Tibial nerve (tissue), 4 donors: ENCODE data around the gene CPNE9. TPM values are rescaled to one million over a fixed set of nuclear protein-coding genes. Genes with fewer than 3 reads are reported as not detected.
"Not testable (repeated sequence)": the region's sequence is repeated elsewhere in the genome, so short reads cannot be mapped to it uniquely, and the experiment has no call there.

ENCODE experiments used
- DNase-seq, 2 donors: peaks; one replicate each; pipeline ENCODE4 v3.0.0-alpha.2; 2019; ENCODE audit warnings: low spot score in 2 of 2
- H3K27ac ChIP-seq, 4 donors: fragments of 200-600 bp; sonication (generic) in 3 of 4; one replicate each; pipeline ENCODE4 v1.5.1; 2017 to 2019; ENCODE audit warnings: mild to moderate bottlenecking in 1 of 4
- H3K27me3 ChIP-seq, 2 donors: fragments of 200-600 bp; sonication (generic) in 1 of 2; one replicate each; pipeline versions ENCODE4 v1.5.1 to v1.6.0; 2017 to 2019
- H3K36me3 ChIP-seq, 3 donors: fragments of 200-600 bp; sonication (generic); one replicate each; pipeline ENCODE4 v1.5.1; 2018 to 2019
- H3K4me1 ChIP-seq, 4 donors: fragments of 200-600 bp; sonication (generic) in 3 of 4; one replicate each; pipeline ENCODE4 v1.5.1; 2017 to 2019
- H3K4me3 ChIP-seq, 4 donors: fragments of 200-600 bp; sonication (generic) in 3 of 4; one replicate each; pipeline ENCODE4 v1.5.1; 2017 to 2019; ENCODE audit warnings: mild to moderate bottlenecking in 1 of 4, moderate library complexity in 1 of 4
- H3K9me3 ChIP-seq, 4 donors: fragments of 200-600 bp; sonication (generic) in 3 of 4; one replicate each; pipeline ENCODE4 v1.5.1; 2017 to 2019
- EP300 ChIP-seq, 2 donors: sonication (generic); formaldehyde crosslinking; IDR thresholded peaks; one replicate each; pipeline ENCODE4 v1.6.1; 2017; ENCODE audit warnings: antibody characterized with exemption in 2 of 2, mild to moderate bottlenecking in 1 of 2
- POLR2A ChIP-seq, 2 donors: fragments of 450-650 bp; IDR thresholded peaks; one replicate each; pipeline ENCODE4 v1.6.1; 2017; ENCODE audit warnings: antibody characterized with exemption in 2 of 2, mild to moderate bottlenecking in 2 of 2, moderate library complexity in 2 of 2
- WGBS, 2 donors: methylation state at CpG; one replicate each; pipeline ENCODE4 v1.1.5; 2018; 5-methylcytosine and 5-hydroxymethylcytosine counted together
- total RNA-seq, 4 donors: library from RNA; depleted of rRNA; stranded (reverse); fragments of >200 nt; gene quantifications; one replicate each; pipeline ENCODE4 v1.1.0, GENCODE V29; 2016
- TF ChIP-seq, protein P1 (sequence below), 5 experiments: fragments of 200-600 bp in 3 of 5; fragments of 450-650 bp in 2 of 5; sonication (generic) in 3 of 5; IDR thresholded peaks; one replicate each; pipeline ENCODE4 v1.5.1; 2016 to 2019; ENCODE audit warnings: antibody characterized with exemption in 5 of 5, mild to moderate bottlenecking in 3 of 5, moderate library complexity in 2 of 5

Gene CPNE9
- total RNA-seq, 4 donors from 2014 or later: not detected

DNA sequence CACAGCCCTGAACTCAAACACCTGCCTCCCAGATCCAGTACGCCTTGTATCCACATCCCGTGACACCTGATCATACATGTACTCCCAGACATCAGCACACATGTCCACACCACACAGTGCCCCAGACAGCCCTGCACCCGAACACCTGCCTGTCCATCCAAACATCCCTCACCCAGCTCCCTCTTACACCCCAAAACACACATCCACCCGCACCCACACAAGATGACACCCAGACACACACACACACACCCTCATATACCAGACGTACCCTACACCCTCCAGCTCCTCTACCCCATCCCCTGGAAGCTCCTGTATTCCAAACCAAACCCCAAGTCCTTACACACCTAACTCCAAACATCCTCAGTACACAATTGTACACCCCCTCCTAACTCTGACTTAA is 65.4 kb downstream of the CPNE9 start:
- peaks cover 0 to 44% (median 27%) of the 10 kb centered on the region in 4 donors for H3K4me1 ChIP-seq
- no peaks in the 10 kb centered on the region for H3K9me3 ChIP-seq
- H3K4me3 ChIP-seq: peak overlapping the region; percentile 73 to 93 (median 88)
- peak overlapping the region; percentile 82 to 97 (median 92) for H3K27ac ChIP-seq
- DNase-seq: no peak
- 46 to 53% methylated on average over 5 of the region's 5 CpGs for WGBS, 2 donors
- H3K36me3 ChIP-seq: peaks cover 0 to 16% (median 0%) of the 10 kb centered on the region in 3 donors
- TF ChIP-seq POLR2A (IDR thresholded peaks at IDR 0.05) (no peak), EP300 (IDR thresholded peaks at IDR 0.05) (no peak)
- TF ChIP-seq, protein P1, sequence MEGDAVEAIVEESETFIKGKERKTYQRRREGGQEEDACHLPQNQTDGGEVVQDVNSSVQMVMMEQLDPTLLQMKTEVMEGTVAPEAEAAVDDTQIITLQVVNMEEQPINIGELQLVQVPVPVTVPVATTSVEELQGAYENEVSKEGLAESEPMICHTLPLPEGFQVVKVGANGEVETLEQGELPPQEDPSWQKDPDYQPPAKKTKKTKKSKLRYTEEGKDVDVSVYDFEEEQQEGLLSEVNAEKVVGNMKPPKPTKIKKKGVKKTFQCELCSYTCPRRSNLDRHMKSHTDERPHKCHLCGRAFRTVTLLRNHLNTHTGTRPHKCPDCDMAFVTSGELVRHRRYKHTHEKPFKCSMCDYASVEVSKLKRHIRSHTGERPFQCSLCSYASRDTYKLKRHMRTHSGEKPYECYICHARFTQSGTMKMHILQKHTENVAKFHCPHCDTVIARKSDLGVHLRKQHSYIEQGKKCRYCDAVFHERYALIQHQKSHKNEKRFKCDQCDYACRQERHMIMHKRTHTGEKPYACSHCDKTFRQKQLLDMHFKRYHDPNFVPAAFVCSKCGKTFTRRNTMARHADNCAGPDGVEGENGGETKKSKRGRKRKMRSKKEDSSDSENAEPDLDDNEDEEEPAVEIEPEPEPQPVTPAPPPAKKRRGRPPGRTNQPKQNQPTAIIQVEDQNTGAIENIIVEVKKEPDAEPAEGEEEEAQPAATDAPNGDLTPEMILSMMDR (IDR thresholded peaks at IDR 0.05): no peak
- no peaks in the 10 kb centered on the region for H3K27me3 ChIP-seq

DNA sequence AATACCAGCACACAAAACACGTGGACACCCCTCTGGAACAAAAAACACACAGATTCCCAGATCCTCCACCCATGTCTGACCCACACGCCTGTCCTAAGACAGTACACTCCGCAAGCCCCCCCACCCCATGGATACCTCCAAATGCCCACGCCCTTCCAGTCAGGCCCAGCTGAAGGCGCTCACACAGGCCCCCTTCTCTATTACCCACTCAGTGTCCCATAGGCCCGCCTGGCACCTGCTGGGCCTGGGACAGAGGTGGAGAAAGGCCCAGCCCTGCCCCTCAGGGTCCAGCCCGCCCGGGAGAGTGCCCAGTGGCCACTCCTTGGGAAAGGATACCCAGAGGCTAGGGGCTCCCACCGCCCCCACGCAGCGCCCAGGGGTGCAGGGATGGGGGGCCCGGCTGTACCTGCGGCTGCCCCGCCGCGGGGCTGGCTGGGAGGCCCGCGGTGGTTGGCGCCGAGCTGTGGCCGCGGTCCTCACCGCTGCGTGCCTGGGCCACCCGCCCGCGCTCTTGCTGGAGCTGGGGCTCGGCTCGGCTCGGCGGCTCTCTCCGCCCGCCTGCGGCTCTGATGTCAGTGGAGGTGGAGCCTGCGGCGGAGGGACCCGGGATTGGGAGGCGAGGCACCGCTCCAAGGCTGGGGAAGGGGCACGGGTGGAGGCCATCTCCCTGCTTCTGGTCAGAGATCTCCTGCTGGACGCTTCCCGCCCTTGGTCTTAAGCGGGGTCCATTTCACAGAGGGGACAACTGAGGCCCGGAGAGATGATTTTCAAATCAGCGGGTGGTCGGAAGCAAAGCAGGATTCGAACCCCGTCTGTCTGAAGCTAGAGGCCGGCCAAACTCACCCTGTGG is 66.0 kb downstream of the CPNE9 start, which contains the start of gene CAMK1:
Gene CAMK1 (minus strand): TSS at position 522 of the 850 bp plus-strand sequence. CDS start 2,198 bp downstream, outside the sequence.
- no peaks in the 10 kb centered on the region for H3K27me3 ChIP-seq
- H3K27ac ChIP-seq: peak within 1 kb of the TSS; percentile 82 to 97 (median 92)
- H3K4me3 ChIP-seq: peak within 1 kb of the TSS; percentile 73 to 93 (median 88)
- peak in 1 of 2 donors; percentile 50 for TF ChIP-seq EP300 (IDR thresholded peaks at IDR 0.05)
- TF ChIP-seq POLR2A (IDR thresholded peaks at IDR 0.05): peak; percentile 20 to 71
- TF ChIP-seq, protein P1 (IDR thresholded peaks at IDR 0.05): peak in 1 of 5 experiments; percentile 7
- H3K36me3 ChIP-seq: peaks cover 0 to 16% (median 0%) of the 10 kb centered on the region in 3 donors
- peaks cover 0 to 44% (median 27%) of the 10 kb centered on the region in 4 donors for H3K4me1 ChIP-seq
- peak; percentile 70 to 73 for DNase-seq
- no peaks in the 10 kb centered on the region for H3K9me3 ChIP-seq
- 1 to 8% methylated on average over 12 to 44 of the region's 49 CpGs for WGBS, 2 donors

DNA sequence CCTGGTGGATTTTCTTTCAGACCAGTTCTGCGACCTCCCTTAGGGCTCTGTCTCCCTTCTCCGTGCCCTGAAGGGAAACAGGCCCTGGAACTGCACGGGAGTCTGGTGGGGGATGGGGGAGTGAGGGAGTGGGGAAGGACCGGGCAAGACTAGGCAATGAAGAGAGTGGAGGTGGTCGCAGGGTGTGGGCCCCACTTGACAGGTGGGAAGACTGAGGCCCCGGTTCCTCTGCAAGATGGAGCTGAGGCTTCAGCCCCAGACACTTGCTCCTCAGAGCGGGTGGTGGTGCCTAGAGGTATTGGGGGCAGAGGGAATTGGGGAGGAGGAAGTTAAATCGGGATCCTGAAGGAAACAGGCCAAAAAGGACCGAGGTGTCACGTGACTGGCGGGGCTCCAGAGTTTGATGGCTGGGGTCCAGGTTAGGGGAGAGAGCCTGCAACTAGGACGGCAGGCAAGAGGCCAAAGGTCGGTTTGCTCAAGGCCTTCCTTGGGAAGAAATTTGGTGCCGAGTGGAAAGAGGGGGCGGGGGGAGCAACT is 66.7 kb downstream of the CPNE9 start:
- no peaks in the 10 kb centered on the region for H3K9me3 ChIP-seq

DNA sequence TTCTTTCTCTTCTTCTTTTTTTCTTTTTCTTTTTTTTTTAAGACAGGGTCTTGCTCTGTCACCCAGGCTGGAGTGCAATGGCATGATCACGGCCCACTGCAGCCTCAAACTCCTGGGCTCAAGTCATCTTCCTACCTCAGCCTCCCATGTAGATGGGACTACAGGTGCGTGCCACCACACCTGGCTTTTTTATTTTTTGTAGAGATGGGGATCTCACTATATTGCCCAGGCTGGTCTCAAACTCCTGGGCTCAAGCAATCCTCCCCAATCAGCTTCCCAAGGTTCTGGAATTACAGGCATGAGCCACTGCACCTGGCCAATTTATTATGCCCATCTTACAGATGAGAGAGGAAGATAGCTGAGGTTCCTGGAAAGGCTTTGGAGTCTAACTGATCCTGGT is 67.4 kb downstream of the CPNE9 start:
- Histone ChIP-seq H3K27ac (peak overlapping the region in 3 of 4 donors; percentile 16 to 97 (median 91)), H3K4me1 (peaks cover 0 to 44% (median 27%) of the 10 kb centered on the region in 4 donors)
- H3K4me3 ChIP-seq, H3K9me3 ChIP-seq, DNase-seq, H3K36me3 ChIP-seq, H3K27me3 ChIP-seq: not testable (repeated sequence)
- 86 to 88% methylated on average over 2 of the region's 2 CpGs for WGBS, 2 donors

More for the DNA sequence above, 66.7 kb downstream of the CPNE9 start:
- Histone ChIP-seq H3K27ac (peak overlapping the region; percentile 82 to 97 (median 92)), H3K4me1 (peaks cover 0 to 44% (median 27%) of the 10 kb centered on the region in 4 donors), H3K4me3 (peak overlapping the region; percentile 73 to 93 (median 88)), H3K36me3 (peaks cover 0 to 9% (median 0%) of the 10 kb centered on the region in 3 donors), H3K27me3 (no peaks in the 10 kb centered on the region)
- DNase-seq: peak; percentile 85 to 94
- TF ChIP-seq, protein P1 (IDR thresholded peaks at IDR 0.05): no peak
- TF ChIP-seq POLR2A (IDR thresholded peaks at IDR 0.05) (no peak), EP300 (IDR thresholded peaks at IDR 0.05) (no peak)
- WGBS, 2 donors: 11% methylated on average over 15 of the region's 15 CpGs

DNA sequence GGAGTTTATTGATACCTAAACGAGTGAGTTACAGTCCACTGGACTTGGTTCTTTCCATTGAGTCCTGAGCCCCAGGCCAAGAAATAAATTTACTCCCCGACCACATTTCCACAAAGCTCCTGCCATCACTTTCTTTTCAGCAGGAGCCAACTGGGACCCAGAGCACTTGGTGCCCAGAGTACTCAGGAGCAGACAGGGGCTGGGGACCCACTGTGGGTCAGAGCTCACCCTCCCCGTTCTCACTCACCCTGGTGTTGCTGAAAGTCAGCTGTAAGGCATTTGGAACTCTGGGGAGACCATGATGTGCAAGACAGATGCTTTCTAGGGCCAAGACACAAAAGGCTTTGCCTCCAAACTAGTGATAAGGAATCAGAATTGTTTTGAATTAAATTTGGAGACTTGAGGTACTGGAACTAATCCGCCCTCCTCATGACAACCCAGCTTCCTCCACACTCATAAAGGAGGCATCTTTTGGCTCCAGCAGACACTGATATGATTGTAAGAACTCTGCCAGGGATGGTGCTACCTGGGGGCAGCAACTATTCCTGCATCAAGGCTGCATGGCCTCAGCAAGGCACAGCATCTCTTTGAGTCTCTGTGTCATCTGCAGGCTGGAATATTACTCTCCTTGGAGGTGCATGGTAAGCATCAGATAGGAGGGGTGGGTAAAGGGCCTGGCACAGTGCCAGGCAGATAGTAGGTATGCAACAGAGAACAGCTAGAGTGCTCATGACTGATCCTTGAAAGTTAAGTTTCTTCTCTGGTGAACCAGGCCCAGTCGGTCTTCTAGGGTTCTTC is 73.5 kb downstream of the CPNE9 start:
- H3K9me3 ChIP-seq: no peaks in the 10 kb centered on the region
- no peaks in the 10 kb centered on the region for H3K27me3 ChIP-seq
- no peak overlapping the region for H3K27ac ChIP-seq
- TF ChIP-seq POLR2A (IDR thresholded peaks at IDR 0.05) (no peak), EP300 (IDR thresholded peaks at IDR 0.05) (no peak)
- TF ChIP-seq, protein P1 (IDR thresholded peaks at IDR 0.05): no peak
- WGBS, 2 donors: 72 to 76% methylated on average over 5 of the region's 5 CpGs
- H3K4me1 ChIP-seq: peaks cover 0 to 20% (median 9%) of the 10 kb centered on the region in 4 donors
- no peak for DNase-seq
- no peak overlapping the region for H3K4me3 ChIP-seq
- H3K36me3 ChIP-seq: peaks cover 0 to 31% (median 0%) of the 10 kb centered on the region in 3 donors
